ENCODE results near the gene BLMH.

The BLMH gene

GRCh38 chr17:30217746-30218245 is 73.9 kb downstream of the BLMH start:
- no peak for DNase-seq (ENCODE audit: low read depth, low spot score)
- in situ Hi-C loops (cut with HindIII; ENCODE audit: low sequenced_read_pairs): no loop called here
- no peak for TF ChIP-seq CTCF (IDR thresholded peaks at IDR 0.05; ENCODE audit: low read depth, low read length)
- H3K4me3 ChIP-seq (ENCODE audit: low read depth, low read length): no peak overlapping the region

GRCh38 chr17:30217054-30217453 is 74.7 kb downstream of the BLMH start:
- DNase-seq (ENCODE audit: low read depth, low spot score): no peak
- no peak for TF ChIP-seq CTCF (IDR thresholded peaks at IDR 0.05; ENCODE audit: low read depth, low read length)
- no peak overlapping the region for H3K4me3 ChIP-seq (ENCODE audit: low read depth, low read length)
- in situ Hi-C loops (cut with HindIII; ENCODE audit: low sequenced_read_pairs): no loop called here

- no peak for TF ChIP-seq CTCF (IDR thresholded peaks at IDR 0.05; ENCODE audit: low read depth, low read length)
- DNase-seq (ENCODE audit: low read depth, low spot score): no peak
- in situ Hi-C loops (cut with HindIII; ENCODE audit: low sequenced_read_pairs): no loop called here
- no peak overlapping the region for H3K4me3 ChIP-seq (ENCODE audit: low read depth, low read length)
Observed at GRCh38 chr17:30212750-30213149, 79.0 kb downstream of the BLMH start.

GRCh38 chr17:30211371-30211770 is 80.4 kb downstream of the BLMH start:
- no peak for TF ChIP-seq CTCF (IDR thresholded peaks at IDR 0.05; ENCODE audit: low read depth, low read length)
- no peak for DNase-seq (ENCODE audit: low read depth, low spot score)
- in situ Hi-C loops (cut with HindIII; ENCODE audit: low sequenced_read_pairs): no loop called here
- no peak overlapping the region for H3K4me3 ChIP-seq (ENCODE audit: low read depth, low read length)

- TF ChIP-seq CTCF (IDR thresholded peaks at IDR 0.05; ENCODE audit: low read depth, low read length): no peak
- H3K4me3 ChIP-seq (ENCODE audit: low read depth, low read length): no peak overlapping the region
- in situ Hi-C loops (cut with HindIII; ENCODE audit: low sequenced_read_pairs): no loop called here
- no peak for DNase-seq (ENCODE audit: low read depth, low spot score)
Observed at GRCh38 chr17:30210901-30211300, 80.8 kb downstream of the BLMH start.

GRCh38 chr17:30210366-30210765 is 81.4 kb downstream of the BLMH start:
- in situ Hi-C loops (cut with HindIII; ENCODE audit: low sequenced_read_pairs): no loop called here
- no peak for DNase-seq (ENCODE audit: low read depth, low spot score)
- H3K4me3 ChIP-seq (ENCODE audit: low read depth, low read length): no peak overlapping the region

More at GRCh38 chr17:30210366-30210765, 81.4 kb downstream of the BLMH start:
- TF ChIP-seq CTCF (IDR thresholded peaks at IDR 0.05; ENCODE audit: low read depth, low read length): no peak
